Measurements from ENCODE around the gene ARMC5. TPM values are rescaled to one million over a fixed set of nuclear protein-coding genes. Genes with fewer than 3 reads are reported as not detected.

The ARMC5 gene
- polyA plus RNA-seq, 1 of the 3 experiments (the other 2 are of a cell fraction), result 8.9 TPM

GRCh38 chr16:31412750-31413149 is 46.6 kb upstream of the ARMC5 start:
- no peak for DNase-seq
- Histone ChIP-seq H3K4me1 (ENCODE audit: control insufficient read depth in 1 of 2, insufficient read depth in 2 of 2, low read depth in 1 of 2, low read length in 1 of 2) (no peaks in the 10 kb centered on the region), H2AFZ (ENCODE audit: low read depth) (no peak overlapping the region), H4K20me1 (ENCODE audit: insufficient read depth) (no peaks in the 10 kb centered on the region), H3K79me2 (ENCODE audit: insufficient read depth) (no peaks in the 10 kb centered on the region), H3K4me3 (ENCODE audit: low read depth in 2 of 2, low read length in 1 of 2) (no peak overlapping the region), H3K36me3 (replicated peaks in 1 of 2; ENCODE audit: control insufficient read depth in 1 of 2, insufficient read depth in 2 of 2, low read length in 1 of 2) (no peaks in the 10 kb centered on the region), H3K9me2 (no peaks in the 10 kb centered on the region), H3K9ac (no peak overlapping the region), H3K4me2 (no peak overlapping the region), H3K27me3 (ENCODE audit: insufficient read depth) (peaks cover 54% of the 10 kb centered on the region; the same call in 1 of the 2 replicates), H3K9me3 (no peaks in the 10 kb centered on the region), H3F3A (replicated peaks; ENCODE audit: insufficient read depth) (no peaks in the 10 kb centered on the region), H3K27ac (ENCODE audit: low read depth in 2 of 2, low read length in 1 of 2) (no peak overlapping the region)
- no peak for TF ChIP-seq RXRA (IDR thresholded peaks at IDR 0.05; ENCODE audit: borderline replicate concordance, low read depth)
- no peak for TF ChIP-seq RFX5 (IDR thresholded peaks at IDR 0.05; ENCODE audit: low read length)
- no peak for TF ChIP-seq FOXM1 (IDR thresholded peaks at IDR 0.05; ENCODE audit: low read depth)
- TF ChIP-seq CHD2 (IDR thresholded peaks at IDR 0.05; ENCODE audit: low read length, partially characterized antibody), result no peak
- TF ChIP-seq TAF1 (IDR thresholded peaks at IDR 0.05; ENCODE audit: borderline replicate concordance, low read depth, low read length), result no peak
- no peak for TF ChIP-seq IRF3 (IDR thresholded peaks at IDR 0.05; ENCODE audit: low read depth, low read length)
- no peak for TF ChIP-seq ELF1 (IDR thresholded peaks at IDR 0.05)
- TF ChIP-seq TEAD4 (IDR thresholded peaks at IDR 0.05; ENCODE audit: borderline replicate concordance, insufficient read depth), result no peak
- TF ChIP-seq ZBTB33 (IDR thresholded peaks at IDR 0.05; ENCODE audit: borderline replicate concordance, low read depth), result no peak
- TF ChIP-seq JUND (IDR thresholded peaks at IDR 0.05), result no peak
- no peak for TF ChIP-seq EZH2phosphoT487 (IDR thresholded peaks at IDR 0.05; ENCODE audit: borderline replicate concordance, low read depth)
- TF ChIP-seq MEF2A (IDR thresholded peaks at IDR 0.05; ENCODE audit: borderline replicate concordance, low read depth), result no peak
- no peak for TF ChIP-seq SIN3A (IDR thresholded peaks at IDR 0.05; ENCODE audit: borderline replicate concordance, low read depth, low read length)
- TF ChIP-seq MXI1 (IDR thresholded peaks at IDR 0.05; ENCODE audit: low read depth, low read length), result no peak
- TF ChIP-seq YY1 (IDR thresholded peaks at IDR 0.05; ENCODE audit: low read depth), result no peak
- no peak for TF ChIP-seq REST (IDR thresholded peaks at IDR 0.05; ENCODE audit: low read depth, low read length)
- TF ChIP-seq FOXJ3 (CRISPR knock-in tag; IDR thresholded peaks at IDR 0.05), result no peak
- TF ChIP-seq GABPA (IDR thresholded peaks at IDR 0.05; ENCODE audit: low read depth), result no peak
- no peak for TF ChIP-seq EP300 (IDR thresholded peaks at IDR 0.05; ENCODE audit: borderline replicate concordance in 1 of 2, low read depth in 1 of 2, low read length in 1 of 2)
- no peak for TF ChIP-seq NFIC (IDR thresholded peaks at IDR 0.05; ENCODE audit: borderline replicate concordance)
- WGBS (ENCODE audit: low lambda C conversion rate), result 28% methylated on average over 7 of the region's 10 CpGs
- POLR2A ChIA-PET, result no interaction called here
- CTCF ChIA-PET, result no interaction called here
